Smooth muscle cell of the brain vasculature (primary cell): ENCODE data around the gene MLKL.
A peak's percentile ranks its signal among the peaks of the same experiment; 100 is the strongest.
"Not testable (repeated sequence)": the region's sequence is repeated elsewhere in the genome, so short reads cannot be mapped to it uniquely, and the experiment has no call there.

Experiments
- DNase-seq: peaks from one replicate; pipeline ENCODE4 v3.0.0-alpha.2; 2012; ENCODE audit warnings: low read depth, low spot score

MLKL gene

GRCh38 chr16:74700116-74700437 is 585 bp downstream of the MLKL start:
- DNase-seq = no peak

- no peak for DNase-seq
Measured at GRCh38 chr16:74699666-74700065, 996 bp downstream of the MLKL start.

DNA sequence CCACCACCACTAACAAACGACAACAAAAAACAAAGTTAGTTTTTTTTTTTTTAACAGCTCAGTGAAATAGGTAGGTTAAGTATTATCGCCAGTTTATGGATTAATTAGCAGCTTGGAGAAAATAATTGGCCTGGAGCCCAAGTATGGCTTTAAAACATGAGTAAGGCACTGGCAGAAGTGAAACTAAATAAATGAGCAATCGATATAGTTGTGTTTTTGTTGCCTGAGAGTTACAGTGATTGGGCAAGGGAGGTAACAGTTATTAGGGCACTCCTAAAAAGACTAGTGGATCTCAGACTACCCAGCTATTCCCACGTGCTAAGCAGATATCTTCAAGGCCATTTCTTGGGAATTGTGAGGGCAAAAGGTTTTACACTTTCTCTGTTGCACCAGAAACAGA is 2.4 kb downstream of the MLKL start:
- no peak for DNase-seq

DNA sequence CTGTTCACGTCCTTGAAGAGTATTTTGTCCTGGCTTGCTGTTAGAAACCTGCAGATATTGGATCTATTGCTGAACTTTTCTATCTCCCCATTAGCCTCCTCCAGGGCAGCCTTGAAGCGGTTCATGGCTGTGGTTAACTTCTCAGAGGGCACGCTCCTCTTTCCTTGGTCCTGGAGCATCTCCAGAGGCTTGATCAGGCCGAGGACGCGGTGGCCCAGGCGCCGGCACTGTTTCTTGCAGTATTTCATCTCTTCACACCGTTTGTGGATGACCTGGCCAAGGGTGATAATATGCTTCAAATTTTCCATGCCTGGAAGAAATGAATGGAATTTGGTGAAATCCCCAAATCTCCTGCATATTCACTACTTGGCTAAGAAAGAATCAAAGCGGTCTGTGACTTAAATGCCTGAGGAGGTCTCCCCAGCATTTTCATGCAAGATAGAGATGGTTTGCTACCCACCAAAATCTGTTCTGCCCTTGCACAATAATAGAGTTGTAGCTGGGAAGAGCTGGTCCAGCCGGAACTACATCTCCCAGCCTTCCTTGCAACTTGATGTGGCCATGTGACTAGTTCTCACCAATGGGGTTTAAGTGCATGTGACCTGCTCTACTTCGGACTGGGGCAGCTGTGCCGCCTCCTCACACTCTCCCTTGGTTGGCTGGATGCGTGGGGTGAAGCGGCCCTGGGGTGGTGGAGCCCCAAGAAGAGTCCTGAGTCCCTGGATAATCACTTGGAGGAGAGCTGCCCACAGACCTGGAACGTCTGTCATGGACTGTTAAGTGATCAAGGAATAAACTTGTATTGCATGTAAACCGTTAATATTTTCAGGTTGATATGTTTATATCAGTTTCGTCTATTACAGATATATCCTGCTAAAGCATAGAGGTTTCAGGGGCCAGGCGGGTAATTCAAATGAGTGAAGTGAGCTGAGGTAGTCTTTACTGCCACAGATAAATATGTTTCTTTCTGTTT is 4.9 kb downstream of the MLKL start:
- peak; percentile 73 for DNase-seq

DNA sequence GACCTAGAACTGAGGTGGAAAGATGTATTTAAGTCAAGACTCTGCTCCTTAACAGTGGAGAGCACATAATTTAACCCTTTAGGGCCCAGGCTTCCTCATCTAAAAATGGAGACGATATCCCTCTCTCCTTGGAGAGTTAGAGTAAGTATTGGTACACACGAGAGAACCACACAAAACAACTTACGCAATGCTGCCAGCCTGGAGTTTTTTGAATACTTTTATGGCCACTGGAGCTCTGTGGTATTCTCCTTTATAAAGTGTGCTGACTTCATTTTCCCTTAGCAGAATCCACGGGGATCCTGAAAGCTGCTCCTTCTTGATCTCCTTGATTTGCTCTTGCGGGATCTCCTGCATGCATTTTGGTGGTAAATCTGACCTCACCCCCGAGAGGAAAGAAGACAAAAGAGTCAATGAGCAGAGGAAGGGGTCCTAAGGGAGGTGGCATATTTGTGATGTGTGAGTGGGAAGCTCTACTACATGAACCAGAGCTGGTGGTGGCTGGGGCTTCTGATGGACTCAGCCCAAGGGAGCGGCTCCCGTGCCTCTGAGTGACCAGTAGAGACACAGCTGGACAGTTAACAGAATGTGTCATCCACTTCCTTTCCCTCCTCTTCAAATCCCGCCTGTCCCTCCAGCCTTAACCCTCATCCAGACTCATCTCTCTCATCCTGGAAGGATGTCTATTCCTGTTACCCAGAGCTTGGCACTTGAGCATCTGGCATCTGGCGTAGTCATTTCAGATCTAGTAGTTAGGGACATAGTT is 9.4 kb downstream of the MLKL start:
- no peak for DNase-seq

DNA sequence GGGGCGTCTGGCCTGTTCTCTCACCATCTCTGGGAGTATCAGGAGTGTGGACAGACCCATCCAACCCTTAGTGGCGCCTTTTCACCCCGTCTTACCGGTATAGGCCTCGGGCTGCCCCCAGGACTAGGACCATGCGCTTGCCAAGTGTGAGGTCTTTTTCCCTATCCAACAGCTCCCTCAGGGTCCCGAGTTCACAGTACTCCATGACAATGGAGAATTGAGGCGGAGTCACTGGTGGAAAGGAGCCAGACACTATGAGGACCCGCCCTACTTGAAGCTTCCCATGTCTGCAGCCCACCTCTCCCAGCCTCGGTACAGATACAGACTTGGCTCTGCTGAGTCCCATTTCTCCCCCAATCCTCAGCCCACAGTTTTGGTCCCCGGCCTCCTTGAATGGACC is 18.1 kb downstream of the MLKL start:
- no peak for DNase-seq

DNA sequence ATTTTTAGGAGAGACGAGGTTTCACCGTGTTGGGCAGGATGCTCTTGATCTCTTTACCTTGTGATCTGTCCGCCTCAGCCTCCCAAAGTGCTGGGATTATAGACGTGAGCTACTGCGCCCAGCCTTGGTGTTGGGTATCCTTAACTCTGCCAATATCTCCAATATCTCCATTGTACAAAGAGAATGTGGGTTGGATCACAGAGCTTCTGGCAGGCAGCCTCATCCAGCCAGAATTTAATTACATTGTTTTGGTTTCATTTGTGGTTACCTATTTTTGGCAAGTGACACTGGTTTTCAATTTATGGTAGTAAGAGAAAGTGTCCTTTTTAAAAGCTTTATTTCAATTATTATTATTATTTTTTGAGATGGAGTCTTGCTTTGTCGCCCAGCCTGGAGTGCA is 20.0 kb downstream of the MLKL start:
- DNase-seq = no peak

GRCh38 chr16:74679983-74680382 is 20.7 kb downstream of the MLKL start:
- DNase-seq = no peak

DNA sequence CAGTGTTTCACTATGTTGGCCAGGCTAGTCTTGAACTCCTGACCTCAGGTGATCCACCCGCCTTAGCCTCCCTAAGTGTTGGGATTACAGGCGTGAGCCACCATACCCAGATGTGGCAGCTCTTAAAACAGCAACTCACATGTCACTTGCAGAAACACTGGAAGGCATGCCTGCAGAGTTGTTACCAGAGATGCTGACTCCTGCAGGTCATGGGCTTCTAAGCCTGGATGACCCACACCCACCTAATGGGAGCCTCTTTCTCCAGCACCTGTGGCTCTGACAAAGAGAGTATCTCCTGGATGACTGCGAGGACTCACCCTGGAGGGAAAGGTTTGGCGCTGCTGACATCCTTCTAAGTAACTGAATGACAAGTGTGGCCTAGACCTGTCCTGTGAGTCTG is 22.8 kb downstream of the MLKL start:
- DNase-seq = no peak

DNA sequence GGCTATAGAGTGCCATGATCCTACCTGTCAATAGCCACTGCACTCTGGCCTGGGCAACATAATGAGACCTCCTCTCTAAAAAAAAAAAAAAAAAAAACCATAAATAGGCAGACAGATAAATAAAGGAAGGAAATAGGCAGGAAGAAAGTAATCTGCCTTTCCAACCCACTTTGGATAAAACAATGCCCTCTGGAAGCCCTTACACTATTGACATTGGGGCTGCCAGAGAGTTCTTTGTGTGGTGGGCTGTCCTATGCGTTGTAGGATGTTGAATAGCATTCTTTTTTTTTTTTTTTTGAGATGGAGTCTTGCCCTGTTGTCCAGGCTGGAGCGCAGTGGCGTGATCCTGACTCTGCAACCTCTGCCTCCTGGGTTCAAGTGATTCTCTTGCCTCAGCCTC is 26.8 kb downstream of the MLKL start:
- DNase-seq = no peak

- DNase-seq = not testable (repeated sequence)
Measured at GRCh38 chr16:74668877-74669276, 31.8 kb downstream of the MLKL start.

DNA sequence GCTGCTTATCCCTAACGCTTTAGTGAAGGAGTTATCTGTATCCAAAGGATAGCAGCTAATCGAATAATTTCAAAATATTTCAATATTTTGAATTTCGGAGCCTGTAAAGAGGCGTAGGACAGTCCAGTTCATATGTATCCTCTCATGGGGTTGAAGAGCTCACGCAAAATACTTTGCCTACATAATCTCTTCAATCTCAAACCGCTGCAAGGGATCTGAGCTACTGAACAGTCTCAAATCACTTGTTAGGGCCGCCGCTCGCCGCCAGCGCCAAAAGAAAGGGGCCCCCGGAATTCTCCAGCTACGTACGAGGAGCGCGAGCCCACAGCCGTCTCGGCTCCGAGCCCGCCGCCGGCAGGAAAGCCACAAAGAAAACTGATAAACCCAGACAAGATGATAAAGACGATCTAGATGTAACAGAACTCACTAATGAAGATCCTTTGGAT is 33.4 kb downstream of the MLKL start:
- no peak for DNase-seq

GRCh38 chr16:74666425-74667254 is 34.0 kb downstream of the MLKL start, which contains the start of gene RFWD3:
Gene RFWD3 (minus strand): TSS chr16:74666877. CDS start chr16:74661449, 5,428 bp downstream.
- peak; percentile 91 for DNase-seq

GRCh38 chr16:74666010-74666421 is 34.6 kb downstream of the MLKL start:
- DNase-seq = no peak

DNA sequence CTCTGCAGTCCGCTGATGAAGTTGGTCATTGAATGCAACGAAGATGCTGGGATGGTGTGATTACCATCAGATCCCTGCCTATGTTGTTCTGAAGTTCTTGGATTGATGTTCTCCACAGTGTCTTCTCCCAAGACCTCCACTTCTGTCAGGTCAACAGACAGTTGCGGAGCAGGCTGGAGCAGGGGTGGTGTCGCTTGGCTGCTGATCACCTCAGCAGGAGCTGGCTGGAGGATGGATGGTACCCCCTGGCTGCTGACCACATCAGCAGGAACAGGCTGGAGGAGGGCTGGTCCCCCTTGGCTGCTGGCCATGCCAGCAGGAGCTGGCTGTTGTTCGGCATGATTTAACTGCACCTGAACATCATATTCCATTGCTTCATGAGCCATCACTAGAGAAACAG is 39.6 kb downstream of the MLKL start:
- no peak for DNase-seq

DNA sequence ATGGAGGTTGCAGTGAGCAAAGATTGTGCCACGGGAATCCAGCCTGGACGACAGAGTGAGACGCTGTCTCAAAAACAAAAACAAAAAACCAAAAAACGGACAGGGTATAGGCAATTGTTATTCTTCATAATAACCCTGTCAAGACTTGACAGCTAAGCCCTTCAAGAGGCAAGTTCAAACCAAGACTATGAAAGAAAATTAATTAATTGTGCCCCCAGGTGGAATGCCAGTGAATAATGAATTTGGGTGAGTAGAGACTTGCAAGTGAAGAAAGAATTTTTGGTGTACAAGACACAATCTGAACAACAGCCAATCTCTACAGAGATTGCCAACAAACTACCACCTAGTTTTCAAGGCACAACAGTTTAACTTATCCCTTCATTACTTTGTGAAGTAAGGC is 40.3 kb downstream of the MLKL start:
- DNase-seq = no peak

- no peak for DNase-seq
Measured at GRCh38 chr16:74659041-74659440, 41.6 kb downstream of the MLKL start.

DNA sequence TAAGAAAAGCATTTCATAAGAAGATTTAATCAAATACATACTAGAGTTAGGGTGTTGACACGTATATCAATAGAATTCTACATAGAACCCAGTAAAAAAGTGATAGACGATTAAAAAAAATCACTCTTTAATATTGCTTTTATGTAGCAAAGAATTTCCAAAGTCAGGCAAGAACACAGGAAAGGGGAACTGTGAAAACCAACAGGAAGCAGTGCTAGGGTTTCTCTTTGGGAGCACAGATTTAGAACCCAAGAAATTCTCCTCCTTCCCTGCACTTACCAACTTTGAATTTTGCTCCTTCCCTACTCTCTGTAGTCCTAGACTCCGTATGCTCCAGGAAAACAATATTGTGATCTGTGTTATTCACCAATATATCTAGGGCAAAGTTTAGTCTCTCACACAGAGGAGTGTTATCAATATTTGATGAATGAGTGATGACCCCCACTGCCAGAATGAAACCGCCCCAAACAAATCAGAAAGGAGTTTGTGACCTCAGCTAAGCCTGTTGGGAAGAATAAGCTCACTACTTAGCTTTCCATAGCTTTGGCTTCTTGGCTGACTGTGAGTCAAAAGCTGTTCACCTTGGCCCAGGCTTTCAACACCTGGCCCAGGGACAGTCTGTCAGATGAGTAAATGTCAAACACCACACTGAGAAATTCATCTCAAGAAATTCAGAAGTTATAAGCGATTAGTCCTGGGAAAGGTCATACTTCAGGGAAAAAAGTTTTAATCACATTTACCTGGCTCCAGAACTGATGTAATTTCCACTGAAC is 42.6 kb downstream of the MLKL start:
- no peak for DNase-seq

DNA sequence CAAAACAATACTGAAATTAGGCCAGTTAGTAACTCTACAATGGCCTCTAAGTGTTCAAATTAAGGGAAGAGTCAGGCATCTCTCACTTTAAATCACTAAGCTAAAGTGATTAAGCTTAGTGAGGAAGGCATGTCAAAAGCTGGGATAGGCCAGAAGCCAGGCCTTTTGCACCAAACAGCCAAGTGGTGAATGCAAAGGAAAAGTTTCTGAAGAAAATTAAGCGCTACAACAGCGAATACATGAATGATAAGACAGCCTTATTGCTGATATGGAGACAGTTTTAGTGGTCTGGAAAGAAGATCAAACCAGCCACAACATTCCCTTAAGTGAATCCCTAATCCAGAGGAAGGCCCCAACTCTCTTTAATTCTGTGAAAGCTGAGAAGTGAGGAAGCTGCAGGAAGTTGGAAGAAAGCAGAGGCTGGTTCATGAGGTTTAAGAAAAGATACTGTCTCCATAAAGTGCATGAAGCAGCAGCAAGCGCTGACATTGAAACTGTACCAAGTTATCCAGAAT is 46.1 kb downstream of the MLKL start:
- no peak for DNase-seq

DNA sequence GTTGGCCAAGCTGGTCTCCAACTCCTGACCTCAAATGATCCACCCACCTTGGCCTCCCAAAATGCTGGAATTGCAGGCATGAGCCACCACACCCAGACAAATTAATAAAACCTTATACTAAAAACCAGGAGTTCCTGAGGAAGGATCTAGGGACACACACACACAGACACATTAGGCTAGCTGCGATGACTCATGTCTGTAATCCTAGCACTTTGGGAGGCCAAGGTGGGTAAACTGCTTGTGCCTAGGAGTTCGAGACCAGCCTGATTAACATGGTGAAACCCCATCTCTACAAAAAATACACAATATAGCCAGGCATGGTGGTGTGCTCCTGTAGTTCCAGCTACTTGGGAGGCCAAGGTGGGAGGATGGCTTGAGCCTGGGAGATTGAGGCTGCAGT is 47.8 kb downstream of the MLKL start:
- not testable (repeated sequence) for DNase-seq

DNA sequence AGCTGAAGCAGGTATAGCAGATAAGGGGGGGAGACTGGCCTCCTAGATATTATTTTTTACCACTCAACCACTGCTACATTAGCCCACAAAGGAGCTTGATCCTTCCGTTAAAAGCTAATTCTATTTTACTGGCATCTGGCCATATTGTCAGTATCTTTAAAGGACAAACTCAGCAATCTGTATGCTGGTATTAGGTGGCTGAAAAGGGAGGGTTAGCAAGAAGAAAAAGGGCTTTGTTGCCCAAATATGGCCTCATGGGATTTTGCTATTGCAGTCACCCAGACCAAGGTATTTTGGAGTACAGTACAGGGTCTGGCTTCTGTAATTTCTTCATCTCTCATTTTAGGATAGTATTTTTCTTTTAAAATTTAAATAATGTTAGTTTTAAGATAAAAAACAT is 48.4 kb downstream of the MLKL start:
- no peak for DNase-seq
